ENCODE results near the gene ADPRS.

The ADPRS gene

GRCh38 chr1:36143424-36143823 is 54.7 kb downstream of the ADPRS start:
- DNase-seq, result no peak
- Histone ChIP-seq H3K4me1 (no peaks in the 10 kb centered on the region), H3K27me3 (no peaks in the 10 kb centered on the region), H3K4me3 (ENCODE audit: low read depth, low read length) (no peak overlapping the region), H3K36me3 (no peaks in the 10 kb centered on the region; the same call in 1 of the 2 replicates), H3K9me3 (no peaks in the 10 kb centered on the region)
- TF ChIP-seq CTCF (IDR thresholded peaks at IDR 0.05; ENCODE audit: low read depth, low read length), result no peak

Data from BE2C (cell line).